ENCODE measurements around the gene NPC1. TPM values are rescaled to one million over a fixed set of nuclear protein-coding genes. Genes with fewer than 3 reads are reported as not detected.
"Not testable (repeated sequence)": the region's sequence is repeated elsewhere in the genome, so short reads cannot be mapped to it uniquely, and the experiment has no call there.

The NPC1 gene
- polyA plus RNA-seq, 5 donors, result 18.9 to 28.0 (median 24.3) TPM

DNA sequence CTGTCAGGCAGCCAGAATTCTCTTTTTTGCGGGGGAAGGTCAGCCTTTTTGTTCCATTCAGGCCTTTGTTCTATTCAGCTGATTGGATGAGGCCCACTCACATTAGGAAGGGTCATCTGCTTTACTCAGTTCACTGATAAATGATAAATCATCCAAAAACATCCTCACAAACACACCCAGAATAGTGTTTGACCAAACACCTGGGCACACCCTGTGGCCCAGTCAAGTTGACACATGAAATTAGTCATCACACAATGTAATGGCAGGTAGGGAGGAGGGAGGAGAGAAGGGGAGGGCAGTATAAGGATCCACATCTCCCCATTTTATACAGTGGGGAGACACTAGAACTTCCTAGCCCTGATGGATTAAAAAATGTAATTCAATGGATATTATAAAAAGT lies 91.3 kb downstream of the NPC1 start:
- DNase-seq, result no peak

- no peak for DNase-seq
Observed at GRCh38 chr18:23493654-23494053, 92.7 kb downstream of the NPC1 start.

- DNase-seq, result not testable (repeated sequence)
Observed at GRCh38 chr18:23489586-23489985, 96.7 kb downstream of the NPC1 start.

DNA sequence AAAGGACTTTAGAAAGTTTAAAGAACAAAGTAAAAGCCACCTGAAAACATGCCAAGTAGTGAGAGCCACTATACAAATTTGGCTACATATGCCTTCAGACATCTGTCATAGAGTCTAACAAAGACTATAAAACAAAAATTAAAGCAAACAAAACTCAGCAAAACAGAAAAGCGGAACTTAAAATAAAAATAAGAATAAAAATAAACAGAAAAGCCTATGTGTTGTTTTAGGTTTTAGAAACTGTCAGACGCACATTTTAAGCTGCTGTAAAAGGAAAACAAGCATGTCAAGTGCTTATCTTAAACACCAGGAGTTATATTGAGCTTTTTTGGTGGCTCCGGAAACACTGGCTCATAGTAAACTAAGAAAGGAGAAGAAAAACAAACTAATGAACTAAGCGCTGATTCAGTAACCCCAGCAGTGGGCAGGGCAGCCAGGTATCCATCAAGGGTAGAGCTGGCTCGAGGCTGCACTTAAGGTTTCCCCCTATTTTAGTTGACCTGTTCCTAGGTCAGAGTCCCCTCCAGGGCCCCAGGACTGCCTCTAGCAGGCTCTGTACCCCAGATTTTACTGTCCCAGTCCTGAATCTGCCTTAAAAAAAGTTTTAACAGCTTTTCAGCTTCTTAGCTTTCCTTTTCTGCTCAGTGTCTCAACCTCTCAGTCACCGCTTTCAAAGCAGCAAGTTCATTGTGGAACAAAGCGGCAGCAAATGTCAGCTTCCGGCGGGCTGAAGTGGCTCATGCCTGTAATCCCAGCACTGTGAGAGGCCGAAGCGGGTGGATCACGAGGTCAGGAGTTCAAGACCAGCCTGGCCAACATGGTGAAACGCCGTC lies 98.4 kb downstream of the NPC1 start:
- DNase-seq, result no peak

DNA sequence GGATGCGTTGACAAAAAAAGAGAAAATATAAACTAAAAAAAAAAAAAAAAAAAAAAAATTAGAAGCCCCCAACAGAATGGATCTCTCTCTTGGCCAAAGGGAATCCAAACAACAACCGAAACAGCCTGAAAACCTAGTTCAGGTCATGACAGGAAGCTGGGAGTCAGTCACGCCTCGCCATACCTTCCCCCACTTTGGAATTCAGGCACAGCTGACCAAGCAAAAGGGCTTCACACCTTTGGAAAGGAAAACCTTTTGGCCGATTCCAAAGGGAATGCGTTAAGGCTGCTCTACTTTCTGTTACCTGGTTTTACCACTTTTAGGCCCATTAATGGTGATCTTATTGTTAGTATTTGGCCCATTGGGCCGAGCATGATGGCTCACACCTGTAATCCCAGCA lies 100.9 kb downstream of the NPC1 start:
- no peak for DNase-seq

GRCh38 chr18:23484561-23485182 lies 101.6 kb downstream of the NPC1 start:
- no peak for DNase-seq

Other genes starting within 250 kb of the NPC1 start
- 10 to 100 TPM; 57.0 to 82.0 (median 66.2) TPM for gene RIOK3, start 133.2 kb downstream of the NPC1 start, polyA plus RNA-seq (ENCODE audit: insufficient read depth in 1 of 5, insufficient read length in 5 of 5, low replicate concordance in 1 of 5)
- gene RMC1, start 83.0 kb downstream of the NPC1 start, polyA plus RNA-seq (ENCODE audit: insufficient read depth in 1 of 5, insufficient read length in 5 of 5, low replicate concordance in 1 of 5), result 10 to 100 TPM; 23.3 to 28.6 (median 24.6) TPM
- 10 to 100 TPM; 38.0 to 73.8 (median 57.7) TPM for gene ANKRD29, start 76.4 kb upstream of the NPC1 start, polyA plus RNA-seq (ENCODE audit: insufficient read depth in 1 of 5, insufficient read length in 5 of 5, low replicate concordance in 1 of 5)
- 100 to 1,000 TPM; 122 to 202 (median 128) TPM for gene LAMA3, start 102.9 kb upstream of the NPC1 start, polyA plus RNA-seq (ENCODE audit: insufficient read depth in 1 of 5, insufficient read length in 5 of 5, low replicate concordance in 1 of 5)